ENCODE measurements around the gene PRKCH. TPM values are rescaled to one million over a fixed set of nuclear protein-coding genes. Genes with fewer than 3 reads are reported as not detected.

PRKCH gene
- total and polyA plus RNA-seq, 9 of the 15 experiments (the other 6 are each of a cell fraction or from before 2014, with no cell fraction given) = 0.61 to 4.4 (median 4.0) TPM

- CTCF ChIA-PET (ENCODE audit: low intra/inter-chr PET ratio) = no interaction called here
- TF ChIP-seq NFATC3 (IDR thresholded peaks at IDR 0.05) = no peak
- no peak for TF ChIP-seq KLF1 (tag; IDR thresholded peaks at IDR 0.05)
- no peak for TF ChIP-seq CXXC5 (CRISPR knock-in tag; IDR thresholded peaks at IDR 0.05)
- TF ChIP-seq IRF2 (CRISPR knock-in tag; IDR thresholded peaks at IDR 0.05) = no peak
- no peak for TF ChIP-seq TFAP4 (CRISPR knock-in tag; IDR thresholded peaks at IDR 0.05; ENCODE audit: borderline replicate concordance)
- no peak for TF ChIP-seq ARID1B (IDR thresholded peaks at IDR 0.05)
- TF ChIP-seq PHB2 (IDR thresholded peaks at IDR 0.05; ENCODE audit: low read depth) = no peak
- TF ChIP-seq NFE2L1 (tag; IDR thresholded peaks at IDR 0.05; ENCODE audit: borderline replicate concordance, low read depth) = no peak
- no peak for TF ChIP-seq RBM39 (optimal IDR thresholded peaks at IDR 0.05; ENCODE audit: low read depth, low read length)
- no peak for TF ChIP-seq POLR2B (IDR thresholded peaks at IDR 0.05; ENCODE audit: low read depth, partially characterized antibody)
- TF ChIP-seq SRF (CRISPR knock-in tag; IDR thresholded peaks at IDR 0.05) = no peak
- TF ChIP-seq MCM5 (IDR thresholded peaks at IDR 0.05; ENCODE audit: low read depth) = no peak
- H3K27ac ChIP-seq (ENCODE audit: extremely low read depth, low read depth, low read length) = no peak overlapping the region
- H3K9ac ChIP-seq (ENCODE audit: insufficient read depth in 1 of 2, low read depth in 2 of 2, low read length in 2 of 2) = no peak overlapping the region
- H3K9me1 ChIP-seq (ENCODE audit: control insufficient read depth, insufficient read depth, low read length) = no peaks in the 10 kb centered on the region
- no peaks in the 10 kb centered on the region for H3K4me1 ChIP-seq (replicated peaks in 1 of 2; ENCODE audit: control insufficient read depth in 2 of 2, insufficient read depth in 2 of 2, low read length in 2 of 2)
- in situ Hi-C loops (cut with MboI) = loop anchor here (25.0 kb wide), 1 partner anchor 815 kb away; no protein-coding TSS in a partner anchor
- BruUV-seq (replicated peaks) = no TSS peak
- intact Hi-C loops (cut with micrococcal nuclease) = loop anchor here (1.0 to 10.0 kb wide), 2 partner anchors 159 to 537 kb away; no protein-coding TSS in a partner anchor
- no peak for FAIRE-seq
- H3K9me3 ChIP-seq (replicated peaks; ENCODE audit: control insufficient read depth, insufficient read depth, low read depth, low read length) = no peaks in the 10 kb centered on the region
- no peaks in the 10 kb centered on the region for H4K20me1 ChIP-seq (replicated peaks; ENCODE audit: control insufficient read depth, insufficient read depth, low read length)
- no peak for ATAC-seq
- no peak overlapping the region for H3K4me3 ChIP-seq
- DNase-seq (ENCODE audit: extremely low read depth in 1 of 4, low spot score in 3 of 4) = no peak
- POLR2A ChIA-PET = no interaction called here
- H2AFZ ChIP-seq (ENCODE audit: low read depth, low read length) = no peak overlapping the region
- no peaks in the 10 kb centered on the region for H3K36me3 ChIP-seq (ENCODE audit: control insufficient read depth, insufficient read depth, low read length)
- H3K4me2 ChIP-seq (ENCODE audit: insufficient read depth, low read length) = no peak overlapping the region
- 30% methylated on average over 5 of the region's 6 CpGs for WGBS (ENCODE audit: insufficient coverage, low coverage, missing lambda C conversion rate)
- H3K79me2 ChIP-seq (ENCODE audit: control insufficient read depth, insufficient read depth, low read length) = no peaks in the 10 kb centered on the region
- H3K27me3 ChIP-seq (ENCODE audit: control insufficient read depth in 2 of 2, insufficient read depth in 2 of 2, low read length in 2 of 2) = no peaks in the 10 kb centered on the region
Observed at GRCh38 chr14:61297581-61297980, 23.8 kb upstream of the PRKCH start.
